Peyer's patch (tissue), 4 donors: ENCODE results near the gene SPACA6. TPM values are rescaled to one million over a fixed set of nuclear protein-coding genes. Genes with fewer than 3 reads are reported as not detected.

ENCODE experiments used
- DNase-seq, 3 donors: peaks; one replicate each; pipeline ENCODE4 v3.0.0-alpha.2; 2017 to 2019
- H3K27ac ChIP-seq, 4 donors: fragments of 200-600 bp; sonication (generic); one replicate each; pipeline ENCODE4 v1.5.1; 2016 to 2019
- H3K27me3 ChIP-seq, 2 donors: fragments of 200-600 bp; sonication (generic); one replicate each; pipeline ENCODE4 v1.5.1; 2019
- H3K36me3 ChIP-seq, 3 donors: fragments of 200-600 bp; sonication (generic); one replicate each; pipeline ENCODE4 v1.5.1; 2016 to 2019
- H3K4me1 ChIP-seq, 4 donors: fragments of 200-600 bp; sonication (generic); one replicate each; pipeline ENCODE4 v1.5.1; 2016 to 2019
- H3K4me3 ChIP-seq, 4 donors: fragments of 200-600 bp; sonication (generic); 1 replicate in 3 of 4; 2 replicates in 1 of 4; pipeline ENCODE4 v1.5.1; 2016 to 2019; ENCODE audit warnings: mild to moderate bottlenecking in 1 of 4
- H3K9me3 ChIP-seq, 4 donors: fragments of 200-600 bp; sonication (generic); one replicate each; pipeline ENCODE4 v1.5.1; 2016 to 2019; ENCODE audit warnings: mild to moderate bottlenecking in 1 of 4
- CTCF ChIP-seq, 6 experiments: fragments of 450-650 bp in 4 of 6; fragments of 200-600 bp in 2 of 6; sonication (generic) in 1 of 6; IDR thresholded peaks; one replicate each; pipeline ENCODE4 v1.5.1; 2017 to 2019; ENCODE audit warnings: antibody characterized with exemption in 6 of 6, mild to moderate bottlenecking in 3 of 6, moderate library complexity in 1 of 6
- POLR2A ChIP-seq, 2 donors: fragments of 450-650 bp; IDR thresholded peaks; one replicate each; pipeline ENCODE4 v1.5.1; 2017; ENCODE audit warnings: antibody characterized with exemption in 2 of 2, mild to moderate bottlenecking in 2 of 2, moderate library complexity in 2 of 2
- total RNA-seq, 4 donors: library from RNA; depleted of rRNA; stranded (reverse); fragments of >200 nt; gene quantifications; one replicate each; pipeline ENCODE4 v1.1.0, GENCODE V29; 2016

Gene SPACA6
- total RNA-seq, 4 donors from 2014 or later: 3.0 to 29.7 (median 11.6) TPM

DNA sequence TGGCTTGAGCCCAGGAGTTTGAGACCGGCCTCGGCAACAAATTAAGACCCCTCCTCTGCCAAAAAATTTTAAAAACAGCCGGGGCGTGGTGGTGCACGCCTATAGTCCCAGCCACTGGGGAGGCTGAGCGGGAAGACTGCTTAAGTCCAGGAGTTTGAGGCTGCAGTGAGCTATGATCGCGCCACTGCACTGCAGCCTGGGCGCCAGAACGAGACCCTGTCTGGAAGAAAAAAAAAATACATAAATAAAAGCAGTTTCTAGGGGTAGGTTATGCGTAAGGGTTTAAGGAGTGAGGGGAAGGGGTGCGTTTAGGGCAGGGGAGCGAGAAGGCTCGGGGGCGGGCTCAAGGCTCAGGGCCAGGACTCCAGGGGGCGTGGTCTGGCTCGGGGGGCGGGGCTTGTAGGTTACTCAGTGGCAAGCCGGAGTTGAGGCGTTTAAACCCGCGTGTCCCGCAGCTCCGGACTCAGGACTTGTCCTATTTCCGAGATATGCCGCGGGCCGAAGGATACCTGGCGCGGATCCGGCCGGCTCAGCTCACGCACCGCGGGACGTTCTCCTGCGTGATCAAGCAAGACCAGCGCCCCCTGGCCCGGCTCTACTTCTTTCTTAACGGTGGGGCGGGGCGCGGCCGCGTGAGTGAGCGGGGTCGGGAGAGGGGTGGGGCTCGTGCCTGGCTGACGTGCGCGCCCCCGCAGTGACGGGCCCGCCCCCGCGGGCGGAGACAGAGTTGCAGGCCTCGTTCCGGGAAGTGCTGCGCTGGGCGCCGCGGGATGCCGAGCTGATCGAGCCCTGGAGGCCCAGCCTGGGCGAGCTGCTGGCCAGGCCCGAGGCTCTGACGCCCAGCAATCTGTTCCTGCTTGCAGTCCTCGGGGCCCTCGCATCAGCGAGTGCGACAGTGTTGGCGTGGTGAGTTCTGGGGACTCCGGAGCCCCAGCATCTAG, 10.7 kb downstream of the SPACA6 start:
- Histone ChIP-seq H3K4me3 (peak overlapping the region; percentile 54 to 68 (median 57)), H3K4me1 (peaks cover 0 to 27% (median 4%) of the 10 kb centered on the region in 4 donors), H3K9me3 (no peaks in the 10 kb centered on the region), H3K27me3 (no peaks in the 10 kb centered on the region), H3K36me3 (peaks cover 0 to 8% (median 0%) of the 10 kb centered on the region in 3 donors), H3K27ac (peak overlapping the region; percentile 77 to 95 (median 84))
- TF ChIP-seq POLR2A (IDR thresholded peaks at IDR 0.05): peak; percentile 73 to 75
- TF ChIP-seq CTCF (IDR thresholded peaks at IDR 0.05): peak in 5 of 6 experiments; percentile 41 to 59 (median 45)
- DNase-seq: peak; percentile 97 to 99 (median 99)

DNA sequence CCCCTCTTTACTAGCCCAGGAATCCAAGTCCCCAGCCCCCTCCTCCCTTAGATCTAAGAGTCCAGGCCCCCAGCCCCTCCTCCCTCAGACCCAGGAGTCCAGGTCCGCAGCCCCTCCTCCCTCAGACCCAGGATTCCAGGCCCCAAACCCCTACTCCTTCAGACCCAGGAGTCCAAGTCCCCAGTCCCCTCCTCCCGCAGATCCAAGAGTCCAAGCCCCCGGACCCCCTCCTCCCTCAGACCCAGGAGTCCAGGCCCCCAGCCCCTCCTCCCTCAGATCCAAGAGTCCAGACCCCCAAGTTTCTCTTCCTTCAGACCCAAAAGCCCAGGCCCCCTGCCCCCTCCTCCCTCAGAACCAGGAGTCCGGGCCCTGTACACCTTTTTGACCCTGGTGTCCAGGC, 11.5 kb downstream of the SPACA6 start:
- TF ChIP-seq CTCF (IDR thresholded peaks at IDR 0.05) (no peak), POLR2A (IDR thresholded peaks at IDR 0.05) (no peak)
- H3K4me1 ChIP-seq: peaks cover 0 to 27% (median 4%) of the 10 kb centered on the region in 4 donors
- H3K27me3 ChIP-seq: no peaks in the 10 kb centered on the region
- H3K9me3 ChIP-seq: no peaks in the 10 kb centered on the region
- peak overlapping the region; percentile 54 to 68 (median 57) for H3K4me3 ChIP-seq
- H3K27ac ChIP-seq: peak overlapping the region; percentile 77 to 95 (median 84)
- DNase-seq: no peak
- peaks cover 0 to 8% (median 0%) of the 10 kb centered on the region in 3 donors for H3K36me3 ChIP-seq

DNA sequence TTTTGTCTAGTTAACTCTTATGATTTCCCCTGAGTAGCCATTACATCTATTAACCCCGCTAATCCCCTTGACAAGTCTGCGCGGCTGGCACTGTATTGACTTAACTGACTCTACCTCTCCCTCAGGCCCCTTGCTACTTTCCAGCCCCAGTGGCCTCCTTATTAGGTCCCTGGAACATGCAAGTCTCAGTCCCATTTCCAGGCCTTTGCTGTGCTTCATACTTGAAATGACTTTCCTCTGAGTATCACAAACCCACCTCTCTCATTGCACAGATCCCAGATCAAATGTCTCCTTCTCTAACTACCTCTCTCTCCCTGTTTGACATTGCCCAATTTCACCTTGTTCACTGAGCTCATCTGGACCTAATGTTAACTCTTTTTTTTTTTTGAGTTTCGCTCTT, 13.2 kb downstream of the SPACA6 start:
- no peak for DNase-seq
- no peaks in the 10 kb centered on the region for H3K9me3 ChIP-seq
- H3K36me3 ChIP-seq: peaks cover 0 to 8% (median 0%) of the 10 kb centered on the region in 3 donors
- no peaks in the 10 kb centered on the region for H3K27me3 ChIP-seq
- H3K4me3 ChIP-seq: no peak overlapping the region
- H3K27ac ChIP-seq: no peak overlapping the region
- no peak for TF ChIP-seq POLR2A (IDR thresholded peaks at IDR 0.05)
- no peak for TF ChIP-seq CTCF (IDR thresholded peaks at IDR 0.05)
- H3K4me1 ChIP-seq: peaks cover 0 to 27% (median 4%) of the 10 kb centered on the region in 4 donors

- TF ChIP-seq POLR2A (IDR thresholded peaks at IDR 0.05) (no peak), CTCF (IDR thresholded peaks at IDR 0.05) (no peak)
- Histone ChIP-seq H3K27ac (no peak overlapping the region), H3K9me3 (no peaks in the 10 kb centered on the region), H3K4me1 (peaks cover 0 to 27% (median 4%) of the 10 kb centered on the region in 4 donors), H3K4me3 (no peak overlapping the region), H3K27me3 (no peaks in the 10 kb centered on the region), H3K36me3 (peaks cover 0 to 8% (median 0%) of the 10 kb centered on the region in 3 donors)
- no peak for DNase-seq
These were observed 13.8 kb downstream of the SPACA6 start for GRCh38 chr19:51706885-51707284.

- Histone ChIP-seq H3K27ac (no peak overlapping the region), H3K36me3 (peaks cover 0 to 8% (median 0%) of the 10 kb centered on the region in 3 donors), H3K4me3 (no peak overlapping the region), H3K4me1 (peaks cover 0 to 10% (median 2%) of the 10 kb centered on the region in 4 donors), H3K27me3 (no peaks in the 10 kb centered on the region), H3K9me3 (no peaks in the 10 kb centered on the region)
- no peak for DNase-seq
- TF ChIP-seq POLR2A (IDR thresholded peaks at IDR 0.05): no peak
- TF ChIP-seq CTCF (IDR thresholded peaks at IDR 0.05): no peak
These were observed 15.7 kb downstream of the SPACA6 start for GRCh38 chr19:51708811-51709210.
